ENCODE measurements around the gene UBTF.
A peak's percentile ranks its signal among the peaks of the same experiment; 100 is the strongest.

UBTF gene

DNA sequence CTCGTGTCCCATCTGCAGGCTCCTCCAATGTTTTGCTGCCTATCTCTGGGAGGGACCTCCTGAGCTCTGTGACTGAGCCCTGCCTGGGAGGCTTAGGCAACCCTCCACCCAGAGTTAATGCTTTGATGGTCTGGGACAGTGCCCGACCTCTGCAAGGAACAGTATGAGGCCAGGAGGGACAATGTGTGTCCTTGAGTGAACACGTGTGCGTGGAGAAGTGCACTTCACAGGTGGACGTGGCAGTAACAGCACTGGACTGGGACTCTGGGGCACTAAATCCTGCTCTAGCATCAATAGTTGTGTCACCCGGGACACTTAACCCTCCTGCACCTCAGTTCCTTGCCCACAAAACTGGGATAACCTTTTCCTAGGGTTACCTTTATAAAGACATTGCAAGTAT is 4.6 kb downstream of the UBTF start:
- no peak for DNase-seq (ENCODE audit: low read depth)

GRCh38 chr17:44214230-44214494 is 5.3 kb downstream of the UBTF start:
- no peak for DNase-seq (ENCODE audit: low read depth)

DNA sequence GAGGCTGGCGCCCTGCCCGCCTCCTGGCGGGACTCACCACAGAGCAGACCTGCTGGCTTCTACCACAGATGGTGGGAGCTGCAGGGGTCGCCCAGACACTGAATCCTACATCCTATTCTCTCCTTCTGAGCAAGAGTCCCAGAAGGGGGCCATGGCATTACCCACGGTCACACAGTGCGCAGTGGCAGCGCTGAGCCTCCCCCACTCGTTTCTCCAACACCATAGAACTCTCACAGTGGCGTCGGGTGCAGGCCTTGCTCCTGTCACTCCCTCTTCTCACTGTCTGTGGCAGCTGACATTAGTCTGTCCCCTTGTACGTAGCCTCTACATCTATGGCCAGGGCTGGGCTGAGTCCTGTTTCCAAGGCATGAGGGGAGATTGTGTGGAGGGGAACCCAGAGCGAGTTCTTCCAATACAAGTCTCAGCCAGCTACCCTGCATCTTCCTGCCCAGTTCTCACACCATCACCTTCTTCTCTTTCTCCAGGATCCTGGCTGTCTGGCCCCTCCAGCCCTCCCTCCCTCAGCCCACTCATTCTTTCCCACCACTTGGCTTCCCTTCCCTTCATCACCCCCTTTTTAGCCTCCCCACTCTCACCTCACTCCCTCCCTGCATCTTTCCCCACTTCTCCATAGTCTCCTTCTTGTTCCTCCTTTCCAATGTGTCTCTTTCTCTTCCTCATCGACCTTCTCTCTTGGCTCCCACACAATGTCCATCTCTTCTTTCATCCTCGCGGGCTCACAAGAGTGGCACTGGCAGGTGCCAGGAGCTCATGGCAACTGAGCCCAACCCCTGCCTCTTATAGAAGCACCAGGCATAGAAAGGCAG is 5.9 kb downstream of the UBTF start:
- no peak for DNase-seq (ENCODE audit: low read depth)

DNA sequence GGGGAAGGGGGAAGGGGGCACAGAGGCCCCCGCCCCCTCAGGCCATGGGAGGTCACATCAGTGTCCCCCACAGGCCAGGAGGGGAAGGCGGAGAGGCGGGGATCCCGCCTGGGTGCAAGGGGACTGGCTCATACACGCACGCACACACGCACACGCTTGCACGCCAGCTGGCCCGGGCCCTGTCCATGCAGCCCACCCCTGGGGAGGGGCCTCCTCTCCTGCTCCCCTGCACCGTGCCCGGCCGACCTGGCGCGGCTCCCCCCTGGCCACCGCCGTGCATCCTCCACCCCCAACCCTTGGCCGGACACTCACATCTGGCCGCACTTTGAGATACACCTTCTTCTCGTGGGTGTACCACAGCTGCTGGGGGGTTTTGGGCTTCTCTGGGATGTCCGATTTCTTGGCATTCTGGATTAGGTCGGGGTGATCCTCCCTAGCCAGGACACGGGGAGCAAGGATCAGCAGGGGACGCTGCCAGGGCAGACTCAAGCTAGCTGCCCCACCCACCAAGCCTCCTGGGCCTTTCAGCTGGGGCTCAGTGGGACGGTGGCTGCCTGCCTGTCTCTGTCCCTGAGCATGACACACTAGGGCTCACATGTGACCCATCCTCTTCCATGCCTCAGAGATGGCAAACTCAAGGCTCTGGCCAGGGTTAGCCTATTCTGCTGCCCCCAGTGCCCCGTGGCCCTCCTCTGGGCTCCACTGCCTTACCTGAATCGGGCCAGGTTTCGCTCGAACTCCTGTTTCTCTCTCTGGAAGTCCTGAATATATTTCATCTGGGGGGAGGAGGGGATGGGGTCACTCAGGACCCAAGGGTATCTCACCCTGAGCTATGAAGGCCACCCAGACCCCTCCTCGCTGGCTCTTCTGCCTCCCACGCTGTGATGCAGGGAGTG is 6.7 kb downstream of the UBTF start:
- DNase-seq (ENCODE audit: low read depth): no peak

DNA sequence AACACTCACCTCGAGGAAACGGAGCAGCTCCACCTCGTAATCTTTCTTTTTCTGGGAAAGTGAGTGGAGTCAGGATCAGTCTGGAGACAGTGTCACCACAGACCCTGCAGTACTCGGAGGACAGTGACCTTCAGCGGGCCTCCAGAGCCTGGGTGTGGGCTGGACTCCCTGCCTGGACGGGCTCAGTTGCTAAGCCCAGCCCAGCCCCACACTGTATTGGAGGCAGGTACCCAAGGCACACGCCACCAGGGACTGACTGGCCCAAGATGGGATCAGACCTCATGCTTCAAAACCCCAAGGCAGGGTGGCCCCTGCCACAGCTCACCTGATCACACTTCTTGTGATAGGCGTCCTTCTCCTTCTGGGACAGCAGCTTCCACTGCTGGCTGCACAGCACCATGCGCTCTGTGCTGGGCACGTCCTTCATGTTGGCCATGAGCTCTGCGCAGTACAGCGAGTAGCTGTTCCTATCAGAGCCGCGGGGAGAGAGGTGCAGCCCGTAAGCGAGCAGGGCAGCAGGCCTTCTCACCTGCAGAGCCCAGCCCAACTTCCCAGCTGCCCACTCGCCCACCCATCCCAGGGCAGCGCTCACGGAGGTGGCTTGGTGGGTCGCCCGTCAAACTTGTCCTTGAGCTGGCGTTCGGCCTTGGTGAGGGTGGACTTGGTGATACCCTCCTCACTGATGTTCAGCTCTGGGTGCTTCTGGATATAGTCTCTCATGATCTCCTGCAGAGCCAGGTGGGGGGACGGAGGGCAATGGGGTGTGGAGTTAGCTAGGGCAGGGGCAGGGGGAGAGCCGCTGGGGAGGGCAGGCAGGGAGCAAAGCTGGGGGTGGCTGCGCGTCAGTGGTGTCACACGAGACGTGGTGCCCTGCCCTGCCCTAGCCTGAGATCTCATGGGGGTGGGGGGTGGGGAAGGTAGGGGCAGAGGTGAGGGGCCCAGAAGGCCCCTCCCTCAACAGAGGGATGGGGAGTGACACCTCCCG is 7.9 kb downstream of the UBTF start:
- DNase-seq (ENCODE audit: low read depth): no peak

DNA sequence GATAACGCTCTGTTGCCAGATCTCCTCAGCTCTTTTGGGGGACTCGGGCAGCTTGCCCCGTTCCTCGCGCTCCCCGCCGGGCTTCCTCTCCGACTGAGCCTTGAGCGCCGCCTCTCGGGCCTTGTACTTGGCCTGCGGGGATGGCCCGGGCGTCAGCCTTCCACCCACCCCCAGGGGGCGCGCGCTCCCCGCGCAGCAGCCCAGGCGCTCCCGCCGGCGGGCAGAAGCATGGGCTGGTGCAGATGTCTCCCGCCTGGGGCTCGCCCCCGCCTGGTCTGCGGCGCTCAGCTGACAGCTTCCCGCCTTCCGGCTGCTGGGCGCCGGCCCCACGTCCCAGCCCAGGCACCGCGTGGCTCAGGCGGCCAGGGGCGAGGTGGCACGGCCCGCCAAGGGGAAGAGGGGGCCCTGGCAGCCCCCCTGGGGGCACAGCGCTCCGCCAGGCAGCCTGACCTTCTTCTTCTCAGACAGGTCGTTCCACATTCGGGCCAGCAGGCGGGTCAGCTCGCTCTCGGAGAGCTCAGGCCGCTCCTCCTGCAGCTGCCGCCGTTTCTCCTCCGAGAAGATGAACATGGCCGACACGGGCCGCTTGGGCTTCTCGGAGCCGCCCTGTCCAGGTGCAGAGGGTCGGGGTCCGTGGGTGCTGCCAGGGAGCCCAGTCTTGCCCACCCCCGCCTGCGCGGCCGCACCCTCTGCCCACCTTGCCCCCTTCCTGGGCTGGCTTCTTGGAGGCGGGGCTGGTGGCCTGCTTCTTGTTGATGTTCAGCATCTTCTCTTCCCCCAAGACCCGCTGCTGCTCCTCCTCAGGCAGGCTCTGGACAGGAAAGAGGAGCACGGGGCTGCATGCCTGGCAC is 8.9 kb downstream of the UBTF start:
- peak; percentile 80 for DNase-seq (ENCODE audit: low read depth)

- DNase-seq (ENCODE audit: low read depth): no peak
Observed at GRCh38 chr17:44209786-44210341, 9.6 kb downstream of the UBTF start.

DNA sequence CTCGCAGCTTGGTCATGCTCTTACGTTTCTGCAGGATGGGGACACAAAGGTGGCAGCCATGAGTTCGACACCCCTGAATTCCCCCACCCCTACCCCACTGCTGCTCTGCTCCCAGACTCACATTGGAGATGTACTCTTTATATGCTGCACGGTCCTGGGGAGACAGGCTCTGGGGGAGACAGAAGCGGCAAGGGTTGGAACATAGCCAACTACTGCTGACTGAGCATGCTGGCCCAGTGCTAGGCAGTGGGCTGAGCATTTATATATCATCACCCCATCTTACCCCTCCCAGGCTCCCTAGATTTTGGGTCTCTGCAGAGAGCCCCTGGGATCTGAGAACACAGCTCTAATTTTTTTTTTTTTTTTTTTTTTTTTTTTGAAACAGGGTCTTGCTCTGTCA is 11.7 kb downstream of the UBTF start:
- no peak for DNase-seq (ENCODE audit: low read depth)

GRCh38 chr17:44207319-44207718 is 12.2 kb downstream of the UBTF start:
- DNase-seq (ENCODE audit: low read depth): no peak

DNA sequence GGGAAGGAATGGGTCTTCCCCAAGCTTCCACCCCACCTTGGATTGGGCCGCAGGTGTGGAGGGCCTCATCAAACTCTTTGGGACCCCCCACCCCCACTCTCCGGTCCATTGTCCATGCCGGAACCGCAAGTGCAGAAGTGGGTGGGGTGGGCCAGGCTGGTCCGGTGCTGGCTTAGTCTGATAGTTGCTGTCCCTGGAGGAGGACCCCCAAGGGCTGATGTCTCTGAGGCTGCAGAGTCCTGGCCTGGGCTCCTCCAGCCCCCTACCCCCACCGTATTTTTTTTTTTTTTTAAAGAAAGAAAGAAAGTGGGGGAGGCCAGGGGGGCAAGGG is 12.7 kb downstream of the UBTF start:
- DNase-seq (ENCODE audit: low read depth): no peak

DNA sequence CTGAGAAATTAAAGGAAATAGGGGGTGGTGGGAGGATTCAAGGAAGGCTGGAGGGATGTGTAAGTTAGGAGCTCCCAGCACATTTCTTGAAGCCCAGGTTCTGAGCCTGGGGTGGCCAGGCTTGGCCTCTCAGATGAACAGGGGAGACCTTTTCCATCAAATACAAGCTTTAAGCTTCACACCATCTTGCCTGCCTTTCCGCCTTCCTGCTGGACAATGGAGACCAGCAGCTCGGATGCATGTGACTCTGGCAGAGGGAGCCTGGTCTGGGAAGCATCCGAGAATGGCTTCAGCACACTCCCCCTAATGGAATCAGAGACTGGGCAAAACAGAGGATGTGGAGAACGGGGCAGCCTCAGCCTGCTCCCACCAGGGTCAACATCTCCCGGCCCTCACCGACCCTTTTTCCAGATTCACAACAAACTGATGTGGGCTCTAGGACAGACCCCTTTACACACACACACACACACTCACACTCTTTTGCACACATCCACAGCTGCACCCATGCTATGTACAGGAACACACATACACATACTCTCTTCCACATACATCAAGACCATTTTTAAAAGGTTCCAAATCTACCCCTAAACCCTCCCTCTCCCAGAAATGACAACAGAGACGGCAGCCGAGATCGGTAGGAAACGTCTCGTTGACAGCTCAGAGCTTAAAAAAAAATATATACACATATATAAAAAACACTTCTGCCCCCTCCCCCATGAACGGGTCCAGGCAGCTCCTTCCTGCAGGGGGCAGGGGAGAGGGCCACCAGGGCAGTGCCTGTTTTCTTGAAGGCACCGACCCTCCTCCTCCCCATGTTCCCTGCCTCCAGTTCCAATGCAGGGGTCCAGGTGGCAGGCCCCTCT is 13.3 kb downstream of the UBTF start:
- no peak for DNase-seq (ENCODE audit: low read depth)

- DNase-seq (ENCODE audit: low read depth): peak; percentile 73
Observed at GRCh38 chr17:44204441-44204882, 15.0 kb downstream of the UBTF start.

DNA sequence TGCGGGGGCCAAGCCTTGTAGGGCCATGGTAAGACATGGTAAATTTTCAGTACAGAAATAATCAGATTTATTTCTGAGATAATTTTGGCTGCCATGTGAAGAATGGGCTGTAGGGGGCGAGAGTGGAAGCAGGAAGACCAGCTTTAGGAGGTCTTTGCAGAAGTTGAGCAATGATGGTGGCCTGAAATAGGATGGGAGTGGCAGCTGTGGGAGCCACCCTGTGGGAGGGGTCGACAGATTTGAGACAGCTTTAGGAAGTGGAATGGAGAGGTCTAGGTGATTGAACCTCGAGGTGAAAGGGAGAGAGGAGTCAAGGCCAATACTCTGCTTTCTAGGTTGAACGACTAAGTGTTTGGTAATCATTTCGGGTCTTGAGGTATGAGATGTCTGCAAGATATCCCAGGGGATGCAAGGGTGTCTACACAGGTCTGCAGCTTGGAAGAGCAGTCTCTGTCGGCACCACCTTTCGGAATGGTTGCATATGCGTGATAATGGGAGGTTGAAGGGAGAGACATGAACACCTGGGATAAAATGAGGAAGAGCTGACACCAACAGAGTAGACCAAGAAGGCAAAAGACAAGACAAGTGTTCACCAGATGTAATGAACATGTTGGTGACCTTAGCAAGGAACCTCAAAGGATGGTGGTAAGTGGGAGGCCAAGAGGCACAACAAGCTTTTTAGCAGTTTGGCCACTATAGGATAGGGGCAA is 15.6 kb downstream of the UBTF start:
- peak; percentile 58 for DNase-seq (ENCODE audit: low read depth)

DNA sequence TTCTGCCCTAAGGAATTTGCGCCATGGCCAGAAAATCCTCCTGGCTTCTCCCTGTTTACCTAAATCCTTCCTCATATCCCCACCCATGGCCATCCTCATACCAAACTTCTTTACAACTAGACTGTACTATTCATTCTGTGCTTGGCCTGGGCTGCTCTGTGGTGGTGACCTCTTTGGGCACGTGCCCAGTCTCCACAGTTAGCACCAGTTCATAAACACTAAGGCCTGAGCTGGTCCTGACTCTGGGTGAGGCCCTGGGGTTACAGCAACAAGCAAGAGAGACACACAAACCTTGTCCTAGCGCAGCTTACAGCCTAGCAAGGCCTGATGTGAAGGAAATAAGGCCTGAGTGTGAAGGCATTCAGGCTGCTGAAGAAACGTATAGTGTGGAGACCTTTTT is 16.7 kb downstream of the UBTF start:
- no peak for DNase-seq (ENCODE audit: low read depth)

GRCh38 chr17:44200478-44201155 is 18.9 kb downstream of the UBTF start:
- no peak for DNase-seq (ENCODE audit: low read depth)

DNA sequence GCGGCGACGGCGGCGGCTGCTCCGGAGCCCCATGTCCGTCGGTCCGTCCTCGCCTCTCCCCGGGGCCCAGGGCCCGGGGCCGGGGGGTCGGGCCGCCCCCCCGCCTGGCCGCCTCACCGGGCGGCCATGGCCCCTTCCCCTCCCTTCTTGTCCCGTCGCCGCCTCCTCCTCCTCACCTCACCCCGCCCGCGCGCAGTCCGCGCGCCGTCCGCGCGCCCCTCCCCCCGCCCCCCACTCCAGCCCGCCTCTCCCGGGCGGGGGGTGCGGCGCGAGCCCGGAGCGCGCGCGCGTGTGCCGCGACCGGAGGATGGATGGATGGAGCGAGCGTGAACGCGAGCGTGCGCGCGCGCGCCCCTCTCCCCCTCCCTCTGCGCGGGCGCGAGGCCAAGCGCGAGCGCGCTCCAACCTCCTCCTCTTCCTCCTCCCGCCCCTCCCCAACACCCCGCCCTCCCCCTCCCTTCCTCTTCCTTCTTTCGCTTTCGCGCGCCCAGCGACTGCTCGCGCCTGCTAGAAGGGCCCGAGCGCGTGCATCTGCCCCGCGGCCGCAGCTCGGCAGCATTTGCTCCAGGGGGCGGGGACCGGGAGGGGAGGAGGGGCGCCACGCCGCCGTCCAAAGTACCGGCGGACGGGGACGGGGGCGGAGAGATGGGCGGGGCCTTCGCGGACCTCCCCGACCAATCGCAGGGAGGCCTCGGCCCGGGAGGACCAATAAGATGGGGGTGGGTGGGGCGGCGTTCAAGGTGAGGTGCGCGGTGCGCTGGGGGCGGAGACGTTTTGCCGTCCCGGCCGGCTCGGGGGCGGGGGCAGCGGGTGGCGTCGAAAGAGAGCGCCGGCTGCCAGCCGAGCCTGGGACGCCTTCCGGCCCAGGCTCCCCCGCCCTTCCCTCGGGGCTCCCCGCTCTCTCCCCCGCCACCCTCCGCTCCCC is 19.7 kb downstream of the UBTF start, which contains the start of gene ATXN7L3:
Gene ATXN7L3 (minus strand): TSS at position 332 of the 925 bp plus-strand sequence. CDS start 1,814 bp downstream, outside the sequence.
- peak; percentile 96 for DNase-seq (ENCODE audit: low read depth)

DNA sequence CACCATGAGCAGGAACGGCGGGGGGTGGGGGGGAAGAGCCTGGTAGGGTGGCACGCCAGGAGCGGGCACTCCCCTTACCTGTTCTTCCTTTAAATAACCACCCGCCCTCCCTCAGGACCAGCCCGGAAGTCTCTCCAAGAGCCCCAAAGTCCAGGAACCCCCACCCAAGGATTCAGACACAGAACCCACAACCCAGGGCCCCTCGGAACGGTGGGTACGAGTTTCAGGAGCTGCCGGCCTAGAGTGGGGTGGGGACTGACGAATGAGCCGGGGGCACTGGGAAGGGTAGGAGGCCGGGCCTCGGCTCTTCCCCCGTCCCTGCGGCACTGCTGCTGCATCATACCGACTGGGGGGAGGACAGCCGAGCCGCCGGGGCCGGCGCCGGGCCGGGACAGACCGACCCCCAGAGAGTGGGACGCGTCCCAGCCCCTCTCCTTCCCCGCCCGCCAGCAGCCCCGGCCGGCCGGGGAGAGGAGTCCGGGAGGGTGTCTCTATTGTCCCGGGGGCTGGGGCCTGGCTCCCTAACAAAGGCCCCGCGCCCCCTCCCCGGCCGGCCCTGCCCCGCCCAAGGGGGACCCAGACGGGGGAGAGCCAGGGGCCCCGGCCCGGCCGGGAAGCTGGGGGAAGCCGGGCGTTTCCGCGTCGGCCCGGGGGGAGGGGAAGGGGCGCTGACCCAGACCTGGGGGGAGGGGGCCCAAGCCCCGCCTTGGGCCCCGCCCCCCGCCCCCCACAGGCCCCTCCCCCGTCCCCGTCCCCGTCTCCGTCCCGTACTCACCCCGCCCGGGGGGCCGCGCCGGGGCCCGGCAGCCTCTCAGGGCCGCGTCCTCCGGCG is 20.5 kb downstream of the UBTF start:
- peak; percentile 36 for DNase-seq (ENCODE audit: low read depth)
